ENCODE data around the gene PDE5A. TPM values are rescaled to one million over a fixed set of nuclear protein-coding genes. Genes with fewer than 3 reads are reported as not detected.

Gene PDE5A
- total RNA-seq, 1 donor from 2014 or later, result 7.6 TPM

GRCh38 chr4:119580293-119580692, 48.3 kb downstream of the PDE5A start:
- no peak for TF ChIP-seq CTCF (IDR thresholded peaks at IDR 0.05; ENCODE audit: insufficient read depth, low read length, poor library complexity, severe bottlenecking)
- no peak overlapping the region for H3K4me3 ChIP-seq (ENCODE audit: low read depth, low read length)
- DNase-seq (ENCODE audit: low read depth), result no peak
- H3K27me3 ChIP-seq (ENCODE audit: control insufficient read depth, insufficient read depth, low read length), result no peaks in the 10 kb centered on the region
- no peaks in the 10 kb centered on the region for H3K36me3 ChIP-seq (ENCODE audit: control insufficient read depth, insufficient read depth, low read length)

- DNase-seq (ENCODE audit: low read depth), result no peak
- no peak for TF ChIP-seq CTCF (IDR thresholded peaks at IDR 0.05; ENCODE audit: insufficient read depth, low read length, poor library complexity, severe bottlenecking)
- Histone ChIP-seq H3K36me3 (ENCODE audit: control insufficient read depth, insufficient read depth, low read length) (no peaks in the 10 kb centered on the region), H3K4me3 (ENCODE audit: low read depth, low read length) (no peak overlapping the region), H3K27me3 (ENCODE audit: control insufficient read depth, insufficient read depth, low read length) (no peaks in the 10 kb centered on the region)
Measured at GRCh38 chr4:119579823-119580222, 48.8 kb downstream of the PDE5A start.

- DNase-seq (ENCODE audit: low read depth), result no peak
- no peak overlapping the region for H3K4me3 ChIP-seq (ENCODE audit: low read depth, low read length)
- H3K27me3 ChIP-seq (ENCODE audit: control insufficient read depth, insufficient read depth, low read length), result no peaks in the 10 kb centered on the region
- no peaks in the 10 kb centered on the region for H3K36me3 ChIP-seq (ENCODE audit: control insufficient read depth, insufficient read depth, low read length)
- no peak for TF ChIP-seq CTCF (IDR thresholded peaks at IDR 0.05; ENCODE audit: insufficient read depth, low read length, poor library complexity, severe bottlenecking)
Measured at GRCh38 chr4:119570401-119570800, 58.2 kb downstream of the PDE5A start.

GRCh38 chr4:119564106-119564505, 64.5 kb downstream of the PDE5A start:
- no peak for TF ChIP-seq CTCF (IDR thresholded peaks at IDR 0.05; ENCODE audit: insufficient read depth, low read length, poor library complexity, severe bottlenecking)
- no peak overlapping the region for H3K4me3 ChIP-seq (ENCODE audit: low read depth, low read length)
- H3K36me3 ChIP-seq (ENCODE audit: control insufficient read depth, insufficient read depth, low read length), result no peaks in the 10 kb centered on the region
- no peak for DNase-seq (ENCODE audit: low read depth)
- no peaks in the 10 kb centered on the region for H3K27me3 ChIP-seq (ENCODE audit: control insufficient read depth, insufficient read depth, low read length)

- no peaks in the 10 kb centered on the region for H3K36me3 ChIP-seq (ENCODE audit: control insufficient read depth, insufficient read depth, low read length)
- peak; percentile 33 for TF ChIP-seq CTCF (IDR thresholded peaks at IDR 0.05; ENCODE audit: insufficient read depth, low read length, poor library complexity, severe bottlenecking)
- H3K4me3 ChIP-seq (ENCODE audit: low read depth, low read length), result no peak overlapping the region
- DNase-seq (ENCODE audit: low read depth), result no peak
- H3K27me3 ChIP-seq (ENCODE audit: control insufficient read depth, insufficient read depth, low read length), result no peaks in the 10 kb centered on the region
Measured at GRCh38 chr4:119559044-119559647, 69.5 kb downstream of the PDE5A start.

- Histone ChIP-seq H3K4me3 (ENCODE audit: low read depth, low read length) (no peak overlapping the region), H3K27me3 (ENCODE audit: control insufficient read depth, insufficient read depth, low read length) (no peaks in the 10 kb centered on the region), H3K36me3 (ENCODE audit: control insufficient read depth, insufficient read depth, low read length) (no peaks in the 10 kb centered on the region)
- no peak for DNase-seq (ENCODE audit: low read depth)
- TF ChIP-seq CTCF (IDR thresholded peaks at IDR 0.05; ENCODE audit: insufficient read depth, low read length, poor library complexity, severe bottlenecking), result no peak
Measured at GRCh38 chr4:119550857-119551532, 77.6 kb downstream of the PDE5A start.

All from kidney epithelial cell (primary cell).